Spleen (tissue), 7 donors: Measurements from ENCODE around the gene ZMYM4.

Source experiments
- CTCF ChIP-seq, 11 experiments: fragments of 200-600 bp in 7 of 11; fragments of 450-650 bp in 4 of 11; sonication (generic) in 4 of 11; IDR thresholded peaks in 8 of 11; conservative IDR thresholded peaks in 3 of 11; 1 replicate in 7 of 11; 2 replicates in 4 of 11; pipeline versions ENCODE4 v1.4.0 to v1.8.0; 2016 to 2021; ENCODE audit warnings: antibody characterized with exemption in 11 of 11, inconsistent platforms in 4 of 11, mild to moderate bottlenecking in 1 of 11
- POLR2A ChIP-seq, 3 donors: fragments of 450-650 bp; IDR thresholded peaks; one replicate each; pipeline ENCODE4 v1.5.1; 2017; ENCODE audit warnings: antibody characterized with exemption in 3 of 3, mild to moderate bottlenecking in 1 of 3
- POLR2AphosphoS5 ChIP-seq, 3 donors: sonication (generic); formaldehyde crosslinking; IDR thresholded peaks; one replicate each; pipeline ENCODE4 v1.5.1; 2017; ENCODE audit warnings: antibody characterized with exemption in 3 of 3
- donor health status: DM: no; HTN: no; CAD: no; lungs with moderate emphysema.
- donor health status: DM: no; HTN: no; CAD: no.
- donor health status: DM: no; HTN: no; CAD: no.

DNA sequence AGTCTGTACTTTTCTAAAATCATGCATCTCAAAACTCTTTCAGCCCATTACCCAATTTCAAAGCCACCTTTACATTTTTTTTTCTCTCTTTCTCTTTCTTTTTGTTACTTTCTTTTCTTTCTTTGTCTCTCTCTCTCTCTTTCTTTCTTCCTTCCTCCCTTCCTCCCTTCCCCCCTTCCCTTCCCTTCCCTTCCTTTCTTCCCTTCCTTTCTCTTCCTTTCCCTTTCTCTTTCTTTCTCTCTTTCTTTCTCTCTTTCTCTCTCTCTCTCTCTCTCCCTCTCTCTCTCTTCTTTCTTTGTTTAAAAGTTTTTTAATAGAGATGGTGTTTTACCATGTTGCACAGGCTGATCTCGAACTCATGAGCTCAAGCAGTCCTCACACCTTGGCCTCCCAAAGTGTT, 11.5 kb downstream of the ZMYM4 start:
- no peak for TF ChIP-seq POLR2AphosphoS5 (IDR thresholded peaks at IDR 0.05)
- TF ChIP-seq CTCF (IDR thresholded peaks at IDR 0.05 in 8 of 11, conservative IDR thresholded peaks at IDR 0.05 in 3 of 11) = no peak
- TF ChIP-seq POLR2A (IDR thresholded peaks at IDR 0.05) = no peak
